K562 (cell line): ENCODE data around the gene CERS2. TPM values are rescaled to one million over a fixed set of nuclear protein-coding genes. Genes with fewer than 3 reads are reported as not detected.

Experiments
- ATAC-seq: fragments of 200-7000 bp; cut with Tn5 transposase; 3 replicates; pipeline ENCODE4 v1.9.1; 2020; ENCODE audit warnings: moderate library complexity
- BruUV-seq: library from RNA; stranded (reverse); fragments of 400-500 nt; replicated peaks from 2 replicates; lab custom pipeline; 2021; lab: Mats Ljungman, UMichigan
- CTCF ChIA-PET: fragments of 300-600 bp; formaldehyde crosslinking; extraction: SDS; loops from one replicate; lab custom pipeline; 2021; ENCODE audit warnings: low intra/inter-chr PET ratio; lab: Yijun Ruan, JAX
- POLR2A ChIA-PET: fragments of 300-600, 350-650 bp; sonication (Branson Sonifier 250); formaldehyde crosslinking; extraction: SDS; loops from one replicate; lab custom pipeline; 2021; ENCODE audit warnings: antibody characterized with exemption, inconsistent platforms; lab: Yijun Ruan, JAX
- DNase-seq, 4 experiments: peaks; one replicate each; pipeline versions ENCODE4 v3.0.0 to v3.0.0-alpha.2; 2011 to 2018; ENCODE audit warnings: low spot score in 3 of 4, mixed read lengths in 3 of 4; ENCODE audit errors: extremely low read depth in 1 of 4
- FAIRE-seq: peaks from 2 replicates; lab custom pipeline; 2011; peaks lifted over from hg19 to GRCh38; lab: Jason Lieb, UNC
- H2AFZ ChIP-seq: 2 replicates; pipeline ENCODE4 v1.6.0; 2011; ENCODE audit warnings: low read depth, low read length, control low read depth, inconsistent platforms
- H3K27ac ChIP-seq: fragments of 200-600 bp; 3 replicates; pipeline ENCODE4 v1.8.0; 2011; ENCODE audit warnings: low read depth, mild to moderate bottlenecking, control low read depth, inconsistent platforms, low read length, moderate library complexity, mixed read lengths; ENCODE audit errors: extremely low read depth
- H3K27me3 ChIP-seq, 2 experiments: fragments of 300-600 bp in 1 of 2; 2 replicates in 1 of 2; 3 replicates in 1 of 2; pipeline versions ENCODE4 v1.6.0 to v1.8.0; 2011; ENCODE audit warnings: inconsistent platforms in 2 of 2, low read length in 2 of 2, mild to moderate bottlenecking in 1 of 2, mixed read lengths in 1 of 2, moderate library complexity in 1 of 2; ENCODE audit not compliant: control insufficient read depth in 2 of 2, insufficient read depth in 2 of 2
- H3K36me3 ChIP-seq: fragments of 300-600 bp; 3 replicates; pipeline ENCODE4 v1.8.0; 2011; ENCODE audit warnings: mild to moderate bottlenecking, low read length, inconsistent platforms; ENCODE audit not compliant: control insufficient read depth, insufficient read depth
- H3K4me1 ChIP-seq, 2 experiments: fragments of 200-600 bp in 1 of 2; replicated peaks in 1 of 2; 2 replicates in 1 of 2; 3 replicates in 1 of 2; pipeline versions ENCODE4 v1.5.1 to v1.8.0; 2011; ENCODE audit warnings: inconsistent platforms in 2 of 2, low read length in 2 of 2, mild to moderate bottlenecking in 1 of 2, mixed read lengths in 1 of 2, moderate library complexity in 1 of 2; ENCODE audit not compliant: control insufficient read depth in 2 of 2, insufficient read depth in 2 of 2
- H3K4me2 ChIP-seq: 2 replicates; pipeline ENCODE4 v1.6.1; 2011; ENCODE audit warnings: low read length, control low read depth, inconsistent platforms, mixed read lengths; ENCODE audit not compliant: insufficient read depth
- H3K4me3 ChIP-seq: fragments of 200-600 bp; sonication (generic), shearing (Covaris generic); 2 replicates; pipeline ENCODE4 v1.5.1; 2016; ENCODE audit warnings: control low read depth, inconsistent platforms
- H3K79me2 ChIP-seq: fragments of 200-600 bp; 3 replicates; pipeline ENCODE4 v1.8.0; 2011; ENCODE audit warnings: low read length, inconsistent platforms; ENCODE audit not compliant: control insufficient read depth, insufficient read depth
- H3K9ac ChIP-seq, 2 experiments: 2 replicates each; pipeline versions ENCODE4 v1.6.0 to v1.6.1; 2011; ENCODE audit warnings: low read depth in 2 of 2, low read length in 2 of 2, control low read depth in 1 of 2, inconsistent platforms in 1 of 2, mild to moderate bottlenecking in 1 of 2, mixed read lengths in 1 of 2; ENCODE audit not compliant: insufficient read depth in 1 of 2
- H3K9me1 ChIP-seq: one replicate; pipeline ENCODE4 v1.6.0; 2011; ENCODE audit warnings: inconsistent platforms, mild to moderate bottlenecking, low read length, moderate library complexity; ENCODE audit not compliant: control insufficient read depth, insufficient read depth
- H3K9me3 ChIP-seq: replicated peaks from 2 replicates; pipeline ENCODE4 v1.5.1; 2011; ENCODE audit warnings: low read depth, low read length, inconsistent platforms; ENCODE audit not compliant: control insufficient read depth, insufficient read depth
- H4K20me1 ChIP-seq: replicated peaks from 2 replicates; pipeline ENCODE4 v1.6.1; 2011; ENCODE audit warnings: low read length, inconsistent platforms, mixed read lengths; ENCODE audit not compliant: control insufficient read depth, insufficient read depth
- ATF2 ChIP-seq: sonication (generic); formaldehyde crosslinking; IDR thresholded peaks from 2 replicates; pipeline ENCODE4 v1.8.1; 2022; ENCODE audit warnings: missing genetic modification reagents
- ATF7 ChIP-seq: fragments of 450-650 bp; IDR thresholded peaks from 2 replicates; pipeline ENCODE4 v1.7.1; 2014; ENCODE audit warnings: mild to moderate bottlenecking, moderate library complexity
- CEBPB ChIP-seq: fragments of 450-650 bp; IDR thresholded peaks from 2 replicates; pipeline ENCODE4 v1.6.1; 2016; ENCODE audit warnings: missing genetic modification characterization, missing compliant biosample characterization
- E2F4 ChIP-seq: sonication (generic); formaldehyde crosslinking; IDR thresholded peaks from 2 replicates; pipeline ENCODE4 v1.8.0; 2022; ENCODE audit warnings: mild to moderate bottlenecking, low read depth, missing genetic modification reagents
- HMG20B ChIP-seq: fragments of 250-450 bp; sonication (Bioruptor Pico); IDR thresholded peaks from 2 replicates; pipeline ENCODE4 v1.5.0; 2021; ENCODE audit warnings: mild to moderate bottlenecking
- IRF9 ChIP-seq: fragments of 450-650 bp; IDR thresholded peaks from 2 replicates; pipeline ENCODE4 v1.6.1; 2016; ENCODE audit warnings: missing biosample characterization, missing genetic modification characterization
- JUND ChIP-seq, 2 experiments: IDR thresholded peaks; 2 replicates in 1 of 2; 3 replicates in 1 of 2; pipeline ENCODE4 v1.6.1; 2011; ENCODE audit warnings: borderline replicate concordance in 2 of 2, low read depth in 2 of 2, low read length in 2 of 2, improper control_type of control experiment in 1 of 2, missing biosample characterization in 1 of 2, missing genetic modification characterization in 1 of 2, missing genetic modification reagents in 1 of 2
- MXI1 ChIP-seq: IDR thresholded peaks from 2 replicates; pipeline ENCODE4 v1.6.1; 2011; ENCODE audit warnings: low read depth, mild to moderate bottlenecking, improper control_type of control experiment, low read length
- RCOR1 ChIP-seq, 2 experiments: IDR thresholded peaks; 2 replicates each; pipeline ENCODE4 v1.6.1; 2012; ENCODE audit warnings: low read depth in 2 of 2, low read length in 2 of 2, borderline replicate concordance in 1 of 2, improper control_type of control experiment in 1 of 2
- SNIP1 ChIP-seq: fragments of 450-650 bp; IDR thresholded peaks from 2 replicates; pipeline ENCODE4 v1.7.1; 2017; ENCODE audit warnings: low read depth, mild to moderate bottlenecking
- ZNF174 ChIP-seq: fragments of 250-450 bp; sonication (Bioruptor Pico); IDR thresholded peaks from 2 replicates; pipeline ENCODE4 v1.4.0; 2020; ENCODE audit warnings: mild to moderate bottlenecking
- ZSCAN32 ChIP-seq: fragments of 450-650 bp; formaldehyde crosslinking; IDR thresholded peaks from 2 replicates; pipeline ENCODE4 v1.4.0; 2020; ENCODE audit warnings: mild to moderate bottlenecking, moderate library complexity
- WGBS: fragments of 100-300 bp; shearing (Covaris generic); methylation state at CpG from one replicate; pipeline ENCODE4 v1.1.6; 2016; ENCODE audit warnings: low coverage, mixed read lengths; ENCODE audit not compliant: insufficient coverage; ENCODE audit errors: missing lambda C conversion rate; 5-methylcytosine and 5-hydroxymethylcytosine counted together
- in situ Hi-C: fragments of 300-500 bp; cut with MboI; formaldehyde crosslinking; loops from 4 replicates; pipeline ENCODE4 v1.15.0; 2018; ENCODE audit warnings: inconsistent platforms, mixed read lengths
- intact Hi-C: fragments of 100-400 bp; cut with micrococcal nuclease; formaldehyde crosslinking; loops from 2 replicates; pipeline ENCODE4 v1.14.2; 2022
- polyA plus RNA-seq, 8 experiments: library from polyadenylated mRNA; depleted of rRNA in 4 of 8; stranded (reverse) in 5 of 8; unstranded in 3 of 8; fragments of >200 nt; fragmentation: Nextera tagmentation in 2 of 8; fragmentation: Illumina TruSeq in 1 of 8; extraction: Ambion mirVana in 2 of 8; extraction: Trizol in 1 of 8; gene quantifications; 2 replicates each; pipeline versions ENCODE4 v1.2.1 to v1.2.3, GENCODE V29; 2011 to 2014; ENCODE audit warnings: inconsistent platforms in 1 of 8, missing spikeins in 1 of 8
- total RNA-seq, 7 experiments: library from RNA; depleted of rRNA in 6 of 7; stranded (reverse); fragments of >200 nt in 6 of 7; fragmentation: Illumina TruSeq in 2 of 7; extraction: Trizol in 2 of 7; gene quantifications; 2 replicates each; pipeline versions ENCODE4 v1.2.1 to v1.2.3, GENCODE V29; 2011 to 2021; ENCODE audit warnings: low replicate concordance in 1 of 7
- TF ChIP-seq, protein P1 (sequence below), 2 experiments: fragments of 450-650 bp; IDR thresholded peaks; 2 replicates each; pipeline ENCODE4 v1.6.1; 2016
- TF ChIP-seq, protein P2 (sequence below): fragments of 450-650 bp; IDR thresholded peaks from 2 replicates; pipeline ENCODE4 v1.7.0; 2016; ENCODE audit warnings: borderline replicate concordance

CERS2 gene
- total and polyA plus RNA-seq, 9 of the 15 experiments (the other 6 are each of a cell fraction or from before 2014, with no cell fraction given): 23.4 to 295 (median 132) TPM

- H3K36me3 ChIP-seq: peaks cover 10% of the 10 kb centered on the region; the same call in 2 of the 3 replicates
- no peaks in the 10 kb centered on the region for H3K9me3 ChIP-seq
- FAIRE-seq (no peak), DNase-seq (no peak), ATAC-seq (peak; percentile 22)
- H3K4me1 ChIP-seq: peaks cover 46 to 49% of the 10 kb centered on the region in 2 experiments
- WGBS: 56% methylated on average over 3 of the region's 3 CpGs
- H4K20me1 ChIP-seq: no peaks in the 10 kb centered on the region
- 0 out of 2 replicates have a peak overlapping the region, but pooled peaks have one; percentile 11 for H2AFZ ChIP-seq
- intact Hi-C loops (no loop called here), in situ Hi-C loops (no loop called here)
- no peak overlapping the region for H3K4me2 ChIP-seq
- peak overlapping the region; percentile 7; the same call in 1 of the 3 replicates for H3K27ac ChIP-seq
- no peak overlapping the region for H3K4me3 ChIP-seq
- peaks cover 3% of the 10 kb centered on the region; the same call in 1 of the 3 replicates for H3K79me2 ChIP-seq
- no TSS peak for BruUV-seq
- H3K9ac ChIP-seq: peak overlapping the region in 1 of 2 experiments; percentile 67; a peak in 1 of 4 replicates
- ChIA-PET CTCF (no interaction called here), POLR2A (interaction anchor here (0.8 to 1.5 kb wide), 2 partner anchors 15 to 19 kb away, joined by 3 to 5 read pairs; partner anchors contain the start of gene ANXA9)
- no peaks in the 10 kb centered on the region for H3K9me1 ChIP-seq
- H3K27me3 ChIP-seq: no peaks in the 10 kb centered on the region
- TF ChIP-seq ATF7 (peak; percentile 43; the same call in 1 of the 2 replicates), ZSCAN32 (CRISPR knock-in tag) (0 out of 2 replicates have a peak, but pooled peaks have one; percentile 10), E2F4 (CRISPR knock-in tag) (no peak), RCOR1 (IDR thresholded peaks at IDR 0.05; ENCODE audit: borderline replicate concordance in 1 of 2, low read depth in 2 of 2, low read length in 2 of 2) (0 out of 4 replicates have a peak, but pooled peaks of 1 of the 2 experiments have one; percentile 10), HMG20B (CRISPR knock-in tag) (no peak), ZNF174 (CRISPR knock-in tag) (no peak), CEBPB (peak; percentile 59; the same call in 1 of the 2 replicates), MXI1 (no peak), ATF2 (CRISPR knock-in tag) (no peak), IRF9 (peak; percentile 94), SNIP1 (no peak), JUND (IDR thresholded peaks at IDR 0.05; ENCODE audit: borderline replicate concordance, low read depth, low read length) (peak; percentile 55), JUND (tag; IDR thresholded peaks at IDR 0.05; ENCODE audit: borderline replicate concordance, low read depth, low read length) (no peak)
- TF ChIP-seq, protein P1, sequence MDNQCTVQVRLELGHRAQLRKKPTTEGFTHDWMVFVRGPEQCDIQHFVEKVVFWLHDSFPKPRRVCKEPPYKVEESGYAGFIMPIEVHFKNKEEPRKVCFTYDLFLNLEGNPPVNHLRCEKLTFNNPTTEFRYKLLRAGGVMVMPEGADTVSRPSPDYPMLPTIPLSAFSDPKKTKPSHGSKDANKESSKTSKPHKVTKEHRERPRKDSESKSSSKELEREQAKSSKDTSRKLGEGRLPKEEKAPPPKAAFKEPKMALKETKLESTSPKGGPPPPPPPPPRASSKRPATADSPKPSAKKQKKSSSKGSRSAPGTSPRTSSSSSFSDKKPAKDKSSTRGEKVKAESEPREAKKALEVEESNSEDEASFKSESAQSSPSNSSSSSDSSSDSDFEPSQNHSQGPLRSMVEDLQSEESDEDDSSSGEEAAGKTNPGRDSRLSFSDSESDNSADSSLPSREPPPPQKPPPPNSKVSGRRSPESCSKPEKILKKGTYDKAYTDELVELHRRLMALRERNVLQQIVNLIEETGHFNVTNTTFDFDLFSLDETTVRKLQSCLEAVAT (IDR thresholded peaks at IDR 0.05): 0 out of 4 replicates have a peak, but pooled peaks of 1 of the 2 experiments have one; percentile 18
- TF ChIP-seq, protein P2, sequence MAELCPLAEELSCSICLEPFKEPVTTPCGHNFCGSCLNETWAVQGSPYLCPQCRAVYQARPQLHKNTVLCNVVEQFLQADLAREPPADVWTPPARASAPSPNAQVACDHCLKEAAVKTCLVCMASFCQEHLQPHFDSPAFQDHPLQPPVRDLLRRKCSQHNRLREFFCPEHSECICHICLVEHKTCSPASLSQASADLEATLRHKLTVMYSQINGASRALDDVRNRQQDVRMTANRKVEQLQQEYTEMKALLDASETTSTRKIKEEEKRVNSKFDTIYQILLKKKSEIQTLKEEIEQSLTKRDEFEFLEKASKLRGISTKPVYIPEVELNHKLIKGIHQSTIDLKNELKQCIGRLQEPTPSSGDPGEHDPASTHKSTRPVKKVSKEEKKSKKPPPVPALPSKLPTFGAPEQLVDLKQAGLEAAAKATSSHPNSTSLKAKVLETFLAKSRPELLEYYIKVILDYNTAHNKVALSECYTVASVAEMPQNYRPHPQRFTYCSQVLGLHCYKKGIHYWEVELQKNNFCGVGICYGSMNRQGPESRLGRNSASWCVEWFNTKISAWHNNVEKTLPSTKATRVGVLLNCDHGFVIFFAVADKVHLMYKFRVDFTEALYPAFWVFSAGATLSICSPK: no peak
These were observed 25.8 kb upstream of the CERS2 start for GRCh38 chr1:151000408-151000807.
